ENCODE results near the gene ALPL. TPM values are rescaled to one million over a fixed set of nuclear protein-coding genes. Genes with fewer than 3 reads are reported as not detected.

The ALPL gene
- total and polyA plus RNA-seq, 2 donors (not counting 1 experiment from before 2014, with no cell fraction given) = 1.3 to 3.6 TPM

DNA sequence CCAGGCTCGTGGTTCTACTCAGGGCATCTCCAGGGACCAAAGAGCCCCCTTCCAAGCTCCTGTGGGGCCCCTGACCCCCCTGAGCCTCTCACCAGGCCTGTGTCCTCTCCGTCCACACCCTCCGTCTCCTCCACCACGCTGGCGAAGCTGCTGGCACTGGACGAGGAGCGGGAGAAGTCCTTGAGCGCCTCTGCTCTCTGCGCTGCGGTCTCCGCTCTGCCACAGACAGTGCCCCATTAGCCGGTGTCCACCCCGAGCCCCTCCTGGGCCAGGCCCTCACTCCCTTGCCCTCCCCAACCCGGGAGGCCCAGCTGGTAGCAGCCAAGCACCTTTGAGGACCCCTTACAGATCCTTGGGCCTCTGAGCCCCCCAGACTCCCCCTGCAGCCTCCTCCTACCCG, 90.2 kb downstream of the ALPL start:
- no peaks in the 10 kb centered on the region for H3K36me3 ChIP-seq (ENCODE audit: control insufficient read depth, insufficient read depth, low read length)
- no peak overlapping the region for H3K4me3 ChIP-seq (replicated peaks in 1 of 4; ENCODE audit: control extremely low read depth in 1 of 4, insufficient read depth in 1 of 4, low read depth in 3 of 4, low read length in 4 of 4)
- no peak overlapping the region for H3K4me2 ChIP-seq (ENCODE audit: extremely low read depth, insufficient read depth, low read length)
- no peaks in the 10 kb centered on the region for H3K4me1 ChIP-seq (ENCODE audit: control insufficient read depth, extremely low read depth, insufficient read depth, low read length)
- H3K27me3 ChIP-seq (ENCODE audit: control insufficient read depth, insufficient read depth, low read length) = no peaks in the 10 kb centered on the region
- H3K9ac ChIP-seq (ENCODE audit: insufficient read depth, low read length) = no peak overlapping the region
- DNase-seq (ENCODE audit: low read depth in 2 of 2) = no peak
- no peaks in the 10 kb centered on the region for H4K20me1 ChIP-seq (ENCODE audit: control insufficient read depth, extremely low read depth, insufficient read depth, low read length)
- H3K9me3 ChIP-seq (ENCODE audit: control insufficient read depth, insufficient read depth, low read depth, low read length) = no peaks in the 10 kb centered on the region
- no peak overlapping the region for H3K27ac ChIP-seq (ENCODE audit: insufficient read depth, low read length)
- no peaks in the 10 kb centered on the region for H3K79me2 ChIP-seq (ENCODE audit: control insufficient read depth, insufficient read depth, low read length)
- no peak overlapping the region for H2AFZ ChIP-seq (ENCODE audit: low read length)
- TF ChIP-seq, protein P1, sequence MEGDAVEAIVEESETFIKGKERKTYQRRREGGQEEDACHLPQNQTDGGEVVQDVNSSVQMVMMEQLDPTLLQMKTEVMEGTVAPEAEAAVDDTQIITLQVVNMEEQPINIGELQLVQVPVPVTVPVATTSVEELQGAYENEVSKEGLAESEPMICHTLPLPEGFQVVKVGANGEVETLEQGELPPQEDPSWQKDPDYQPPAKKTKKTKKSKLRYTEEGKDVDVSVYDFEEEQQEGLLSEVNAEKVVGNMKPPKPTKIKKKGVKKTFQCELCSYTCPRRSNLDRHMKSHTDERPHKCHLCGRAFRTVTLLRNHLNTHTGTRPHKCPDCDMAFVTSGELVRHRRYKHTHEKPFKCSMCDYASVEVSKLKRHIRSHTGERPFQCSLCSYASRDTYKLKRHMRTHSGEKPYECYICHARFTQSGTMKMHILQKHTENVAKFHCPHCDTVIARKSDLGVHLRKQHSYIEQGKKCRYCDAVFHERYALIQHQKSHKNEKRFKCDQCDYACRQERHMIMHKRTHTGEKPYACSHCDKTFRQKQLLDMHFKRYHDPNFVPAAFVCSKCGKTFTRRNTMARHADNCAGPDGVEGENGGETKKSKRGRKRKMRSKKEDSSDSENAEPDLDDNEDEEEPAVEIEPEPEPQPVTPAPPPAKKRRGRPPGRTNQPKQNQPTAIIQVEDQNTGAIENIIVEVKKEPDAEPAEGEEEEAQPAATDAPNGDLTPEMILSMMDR (conservative IDR thresholded peaks at IDR 0.05 in 1 of 2, IDR thresholded peaks at IDR 0.05 in 1 of 2; ENCODE audit: low read depth in 1 of 2, low read length in 2 of 2) = no peak
- TF ChIP-seq EZH2 (IDR thresholded peaks at IDR 0.05; ENCODE audit: low read length, missing control alignments) = no peak

DNA sequence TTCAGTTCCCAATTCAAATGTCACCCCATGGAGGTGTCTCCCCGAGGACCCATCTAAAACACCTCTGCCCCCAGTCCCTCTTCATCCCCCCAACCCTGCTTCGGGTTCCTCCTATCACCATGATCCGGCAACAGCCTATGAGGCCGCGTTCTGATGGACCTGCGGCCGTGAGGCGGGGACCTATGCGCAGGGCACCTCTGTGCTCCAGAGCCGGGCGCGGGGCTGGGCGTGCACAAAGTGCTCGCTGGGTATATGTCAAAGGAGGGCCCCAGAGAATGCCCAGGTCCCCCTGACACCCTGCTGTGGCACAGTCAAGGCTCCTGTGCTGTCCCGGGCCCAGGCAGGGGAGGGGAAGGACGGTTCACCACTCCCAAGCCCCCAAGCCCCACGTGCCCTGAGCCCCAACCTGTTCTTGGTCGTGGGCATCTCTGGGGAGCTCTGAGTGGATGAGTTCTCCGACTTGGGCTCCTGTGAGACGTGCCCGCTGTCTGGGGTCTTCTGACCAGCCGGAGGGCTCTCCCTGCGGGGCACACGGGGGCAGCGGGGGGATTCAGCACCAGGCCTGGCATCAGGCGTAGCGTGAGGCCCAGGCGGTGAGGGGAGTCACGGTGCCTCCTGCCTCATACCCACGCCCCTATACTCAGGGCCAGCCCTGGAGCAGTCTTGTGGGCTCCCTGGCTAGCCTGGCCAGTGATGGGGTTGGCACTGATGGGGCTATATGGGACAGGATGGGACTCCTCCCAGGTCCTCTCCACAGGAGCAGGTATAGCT, 92.2 kb downstream of the ALPL start:
- Histone ChIP-seq H3K36me3 (ENCODE audit: control insufficient read depth, insufficient read depth, low read length) (no peaks in the 10 kb centered on the region), H4K20me1 (ENCODE audit: control insufficient read depth, extremely low read depth, insufficient read depth, low read length) (no peaks in the 10 kb centered on the region), H2AFZ (ENCODE audit: low read length) (no peak overlapping the region), H3K4me3 (replicated peaks in 1 of 4; ENCODE audit: control extremely low read depth in 1 of 4, insufficient read depth in 1 of 4, low read depth in 3 of 4, low read length in 4 of 4) (no peak overlapping the region), H3K9ac (ENCODE audit: insufficient read depth, low read length) (no peak overlapping the region), H3K4me2 (ENCODE audit: extremely low read depth, insufficient read depth, low read length) (no peak overlapping the region), H3K79me2 (ENCODE audit: control insufficient read depth, insufficient read depth, low read length) (no peaks in the 10 kb centered on the region), H3K27ac (ENCODE audit: insufficient read depth, low read length) (no peak overlapping the region), H3K9me3 (ENCODE audit: control insufficient read depth, insufficient read depth, low read depth, low read length) (no peaks in the 10 kb centered on the region), H3K27me3 (ENCODE audit: control insufficient read depth, insufficient read depth, low read length) (no peaks in the 10 kb centered on the region), H3K4me1 (ENCODE audit: control insufficient read depth, extremely low read depth, insufficient read depth, low read length) (no peaks in the 10 kb centered on the region)
- TF ChIP-seq, protein P1 (conservative IDR thresholded peaks at IDR 0.05 in 1 of 2, IDR thresholded peaks at IDR 0.05 in 1 of 2; ENCODE audit: low read depth in 1 of 2, low read length in 2 of 2) = no peak
- no peak for TF ChIP-seq EZH2 (IDR thresholded peaks at IDR 0.05; ENCODE audit: low read length, missing control alignments)
- DNase-seq (ENCODE audit: low read depth in 2 of 2) = no peak

DNA sequence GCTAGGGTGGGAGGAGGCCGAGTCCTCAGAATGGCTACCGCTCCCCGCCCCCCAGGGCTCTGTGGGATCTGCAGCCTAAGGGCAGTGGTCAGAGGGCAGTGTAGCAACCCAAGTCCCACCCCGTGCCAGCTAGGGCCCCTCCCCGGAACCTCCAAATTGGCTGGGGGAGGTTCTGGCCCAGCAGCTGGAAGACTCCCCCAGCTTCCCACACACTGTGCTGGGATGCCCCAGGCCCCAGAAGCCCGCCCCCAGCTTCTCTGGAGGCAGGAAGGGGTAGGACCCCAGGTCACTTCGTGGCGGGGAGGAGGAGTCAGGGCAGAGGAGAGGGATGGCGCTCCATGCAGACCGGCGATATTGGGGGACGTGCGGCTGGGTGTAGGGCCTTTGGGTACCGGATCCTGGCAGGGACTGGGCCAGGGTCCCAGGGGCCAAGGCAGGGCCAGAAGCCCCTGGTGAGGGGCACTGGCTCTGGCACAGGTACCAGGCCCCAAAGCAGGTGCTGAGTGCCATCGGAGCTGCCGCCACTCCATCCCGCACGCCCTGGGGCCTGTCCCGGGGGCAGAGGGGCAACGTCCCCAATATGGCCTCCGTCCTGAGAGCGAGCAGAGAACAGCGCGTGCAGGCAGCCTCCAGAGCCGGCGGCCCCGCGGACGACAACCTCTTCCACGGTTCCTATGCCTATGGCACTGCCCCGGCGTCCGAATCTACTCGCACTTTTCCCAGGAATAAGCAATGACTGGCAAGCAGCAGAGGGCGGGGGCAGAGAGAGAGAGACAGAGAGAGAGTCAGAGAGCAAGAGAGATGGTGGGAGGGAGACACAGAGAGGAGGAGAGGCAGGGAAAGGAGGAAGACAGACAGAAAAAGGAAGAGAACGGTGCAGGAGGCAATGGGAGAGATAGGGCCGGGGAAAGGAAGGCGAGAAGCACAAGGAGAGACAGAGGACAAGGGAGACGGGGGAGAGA, 94.2 kb downstream of the ALPL start:
- no peak overlapping the region for H3K9ac ChIP-seq (ENCODE audit: insufficient read depth, low read length)
- no peak for TF ChIP-seq EZH2 (IDR thresholded peaks at IDR 0.05; ENCODE audit: low read length, missing control alignments)
- TF ChIP-seq, protein P1 (conservative IDR thresholded peaks at IDR 0.05 in 1 of 2, IDR thresholded peaks at IDR 0.05 in 1 of 2; ENCODE audit: low read depth in 1 of 2, low read length in 2 of 2) = no peak
- no peaks in the 10 kb centered on the region for H3K79me2 ChIP-seq (ENCODE audit: control insufficient read depth, insufficient read depth, low read length)
- no peak for DNase-seq (ENCODE audit: low read depth in 2 of 2)
- H2AFZ ChIP-seq (ENCODE audit: low read length) = no peak overlapping the region
- no peak overlapping the region for H3K4me2 ChIP-seq (ENCODE audit: extremely low read depth, insufficient read depth, low read length)
- no peaks in the 10 kb centered on the region for H3K9me3 ChIP-seq (ENCODE audit: control insufficient read depth, insufficient read depth, low read depth, low read length)
- no peaks in the 10 kb centered on the region for H3K4me1 ChIP-seq (ENCODE audit: control insufficient read depth, extremely low read depth, insufficient read depth, low read length)
- H3K4me3 ChIP-seq (replicated peaks in 1 of 4; ENCODE audit: control extremely low read depth in 1 of 4, insufficient read depth in 1 of 4, low read depth in 3 of 4, low read length in 4 of 4) = no peak overlapping the region
- no peaks in the 10 kb centered on the region for H3K27me3 ChIP-seq (ENCODE audit: control insufficient read depth, insufficient read depth, low read length)
- no peaks in the 10 kb centered on the region for H4K20me1 ChIP-seq (ENCODE audit: control insufficient read depth, extremely low read depth, insufficient read depth, low read length)
- H3K27ac ChIP-seq (ENCODE audit: insufficient read depth, low read length) = no peak overlapping the region
- no peaks in the 10 kb centered on the region for H3K36me3 ChIP-seq (ENCODE audit: control insufficient read depth, insufficient read depth, low read length)

Data from fibroblast of lung (primary cell).